MV-4-11 (cell line): ENCODE data around the gene SEZ6L2.
"Not testable (repeated sequence)": the region's sequence is repeated elsewhere in the genome, so short reads cannot be mapped to it uniquely, and the experiment has no call there.

ENCODE experiments used
- DNase-seq: peaks from one replicate; lab custom pipeline; 2025; lab: John Stamatoyannopoulos, UW

Gene SEZ6L2

DNA sequence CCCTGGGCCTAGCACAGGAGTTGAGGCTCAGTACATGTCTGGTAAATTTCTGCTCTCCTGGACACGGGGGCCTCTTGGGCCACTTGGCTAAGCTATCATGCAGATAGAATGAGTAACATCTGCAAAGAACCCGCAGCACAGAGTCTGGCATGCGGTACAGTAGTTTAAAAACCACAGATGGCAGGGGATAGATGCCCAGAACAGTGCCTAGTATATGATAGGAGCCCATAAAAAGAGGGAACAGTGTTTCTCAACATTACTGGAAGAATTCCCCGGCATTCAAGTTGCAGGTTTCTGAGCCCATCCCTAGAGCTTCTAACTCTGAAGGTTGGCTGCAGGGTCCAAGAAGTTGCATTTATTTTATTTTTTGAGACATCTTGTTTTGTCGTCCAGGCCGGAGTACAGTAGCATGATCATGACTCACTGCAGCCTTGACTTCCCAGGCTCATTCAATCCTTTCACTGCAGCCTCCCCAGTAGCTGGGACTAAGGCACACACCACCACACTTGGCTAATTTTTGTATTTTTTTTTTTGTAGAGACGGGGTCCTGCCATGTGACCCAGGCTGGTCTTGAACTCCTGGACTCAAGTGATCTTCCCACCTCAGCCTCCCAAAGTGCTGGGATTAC is 42.1 kb downstream of the SEZ6L2 start:
- no peak for DNase-seq

DNA sequence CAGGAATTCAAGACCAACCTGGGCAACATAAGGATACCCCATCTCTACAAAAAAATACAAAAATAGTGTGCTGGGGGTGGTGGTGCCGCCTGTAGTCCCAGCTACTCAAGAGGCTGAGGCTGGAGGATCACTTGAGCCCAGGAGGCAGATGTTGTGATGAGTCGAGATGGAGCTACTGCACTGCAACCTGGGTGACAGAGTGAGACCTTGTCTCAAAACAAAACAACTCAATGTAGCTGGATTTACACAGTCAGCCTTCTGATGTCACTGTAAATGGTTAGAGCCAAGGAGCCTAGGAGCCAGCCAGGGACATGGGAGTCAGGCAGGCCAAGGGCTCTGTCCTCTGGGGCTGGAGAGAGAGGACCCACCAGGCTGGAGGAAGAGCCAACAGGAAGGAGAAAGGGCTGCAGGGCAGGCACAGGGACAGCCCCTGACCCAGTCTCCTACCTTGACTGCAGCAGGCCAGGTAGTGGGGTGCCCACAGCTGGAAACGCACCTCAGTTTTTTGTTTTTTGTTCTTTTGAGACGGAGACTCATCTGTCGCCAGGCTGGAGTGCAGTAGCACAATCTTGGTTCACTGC is 44.7 kb downstream of the SEZ6L2 start:
- DNase-seq: no peak

DNA sequence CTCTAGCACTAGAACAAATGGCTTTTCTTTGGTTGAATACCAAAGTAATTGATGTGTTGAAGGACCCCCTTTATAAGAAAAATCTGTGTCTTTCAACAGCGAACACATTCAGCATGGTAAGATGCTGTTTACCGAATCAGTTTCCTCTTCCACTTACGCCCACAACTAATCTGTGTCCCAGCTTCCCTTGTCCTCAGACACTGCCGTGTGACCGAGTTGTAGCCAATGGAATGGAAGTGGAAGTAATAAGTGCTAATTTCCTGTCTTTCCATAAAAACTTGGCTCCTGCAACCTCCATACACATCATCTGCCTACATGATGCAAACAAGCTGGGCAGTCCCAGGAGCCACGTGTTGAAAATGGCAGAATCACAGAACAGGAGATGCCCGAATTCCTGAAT is 46.7 kb downstream of the SEZ6L2 start:
- DNase-seq: no peak

DNA sequence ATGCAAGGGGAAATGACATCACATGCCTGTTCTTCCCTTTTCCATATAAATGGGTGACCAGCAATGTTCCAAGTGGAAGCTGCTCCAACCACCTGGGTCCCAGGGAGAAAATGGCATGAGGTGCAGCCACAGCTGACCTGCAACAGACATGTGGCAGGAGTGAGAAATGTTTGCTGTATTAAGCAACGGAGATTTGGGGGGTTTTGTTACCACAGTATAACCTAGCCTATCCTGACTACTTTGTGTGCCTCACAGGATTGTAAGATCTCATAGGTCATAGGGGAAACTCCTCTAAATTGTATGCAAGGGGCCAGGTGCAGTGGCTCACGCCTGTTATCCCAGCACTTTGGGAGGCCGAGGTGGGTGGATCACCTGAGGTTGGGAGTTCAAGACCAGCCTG is 48.4 kb downstream of the SEZ6L2 start:
- no peak for DNase-seq

GRCh38 chr16:29849505-29849904 is 49.8 kb downstream of the SEZ6L2 start:
- no peak for DNase-seq

DNA sequence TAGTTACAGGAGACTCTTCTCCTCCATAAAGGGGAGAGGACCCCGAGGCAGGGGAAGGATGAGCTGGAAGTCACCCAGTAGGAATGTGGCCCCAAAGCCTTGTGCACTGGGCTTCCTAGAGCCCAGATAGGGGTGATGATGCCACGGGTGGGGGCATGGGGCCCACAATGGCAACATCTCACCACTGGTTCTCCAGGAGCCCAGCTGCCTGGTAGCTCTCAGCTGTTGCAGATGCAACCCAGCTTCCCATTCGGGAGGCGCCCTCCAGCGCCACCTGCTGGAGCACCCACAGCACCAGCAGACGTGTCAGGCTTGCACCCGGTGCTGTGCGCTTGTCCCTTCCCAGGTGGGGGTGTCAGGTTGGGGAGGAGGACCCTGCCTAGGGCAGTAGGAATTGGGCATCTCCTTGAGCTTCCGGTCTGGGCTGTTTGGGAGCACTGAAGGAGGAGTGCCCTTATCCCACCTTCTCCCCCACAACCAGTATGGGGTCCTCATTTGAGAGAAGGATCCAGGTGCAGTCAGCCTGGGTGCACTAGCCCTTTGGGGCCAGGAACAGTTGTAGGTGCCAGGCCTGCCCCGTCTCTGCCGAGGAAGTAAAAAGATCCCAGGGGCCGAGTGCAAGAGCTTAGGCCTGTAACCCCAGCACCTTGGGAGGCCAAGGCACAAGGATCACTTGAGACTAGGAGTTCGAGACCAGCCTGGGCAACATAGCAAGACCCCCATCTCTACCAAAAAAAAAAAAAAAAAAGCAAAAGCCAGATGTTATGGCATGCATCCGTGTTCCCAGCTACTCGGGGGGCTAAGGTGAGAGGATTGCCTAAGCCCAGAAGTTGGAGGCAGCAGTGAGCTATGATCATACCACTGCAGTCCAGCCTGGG is 50.7 kb downstream of the SEZ6L2 start:
- peak; percentile 57 for DNase-seq

GRCh38 chr16:29845656-29846055 is 53.7 kb downstream of the SEZ6L2 start:
- DNase-seq: no peak

- DNase-seq: no peak
Measured at GRCh38 chr16:29844575-29845331, 54.6 kb downstream of the SEZ6L2 start.

- DNase-seq: no peak
Measured at GRCh38 chr16:29843931-29844330, 55.4 kb downstream of the SEZ6L2 start.

GRCh38 chr16:29842732-29843346 is 56.5 kb downstream of the SEZ6L2 start:
- no peak for DNase-seq

- no peak for DNase-seq
Measured at GRCh38 chr16:29841631-29842030, 57.7 kb downstream of the SEZ6L2 start.

GRCh38 chr16:29840240-29840639 is 59.1 kb downstream of the SEZ6L2 start:
- no peak for DNase-seq

- no peak for DNase-seq
Measured at GRCh38 chr16:29839822-29840221, 59.5 kb downstream of the SEZ6L2 start.

DNA sequence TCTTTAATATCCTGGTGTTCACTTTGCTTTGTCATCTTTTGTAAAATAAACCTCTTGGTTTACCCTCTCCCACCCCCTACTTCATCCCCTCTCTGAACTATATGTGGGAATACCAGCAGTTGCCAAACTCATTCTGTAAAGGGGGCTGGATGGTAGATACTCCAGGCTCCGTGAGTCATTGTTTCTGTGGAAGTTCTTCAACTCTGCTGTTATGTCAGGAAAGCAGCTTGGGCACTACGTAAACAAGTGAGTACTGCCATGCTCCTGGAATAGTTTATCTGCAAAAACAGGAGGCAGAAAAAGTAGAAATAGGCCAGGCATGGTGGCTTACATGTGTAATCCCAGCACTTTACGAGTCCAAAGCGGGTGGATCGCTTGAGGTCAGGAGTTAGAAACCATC is 61.5 kb downstream of the SEZ6L2 start:
- no peak for DNase-seq

DNA sequence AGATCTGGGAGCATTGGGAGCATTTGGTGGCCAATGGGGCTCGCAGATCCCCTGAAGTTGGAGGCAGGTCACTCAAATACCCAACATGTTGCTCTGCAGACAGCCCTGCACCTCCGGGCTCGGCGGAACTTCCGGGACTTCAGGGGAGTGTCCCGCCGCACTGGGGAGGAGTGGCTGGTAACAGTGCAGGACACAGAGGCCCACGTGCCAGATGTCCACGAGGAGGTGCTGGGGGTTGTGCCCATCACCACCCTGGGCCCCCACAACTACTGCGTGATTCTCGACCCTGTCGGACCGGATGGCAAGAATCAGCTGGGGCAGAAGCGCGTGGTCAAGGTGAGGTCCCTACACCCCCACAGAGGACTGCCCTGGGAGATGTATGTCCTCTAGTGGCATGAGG is 62.7 kb downstream of the SEZ6L2 start:
- no peak for DNase-seq

DNA sequence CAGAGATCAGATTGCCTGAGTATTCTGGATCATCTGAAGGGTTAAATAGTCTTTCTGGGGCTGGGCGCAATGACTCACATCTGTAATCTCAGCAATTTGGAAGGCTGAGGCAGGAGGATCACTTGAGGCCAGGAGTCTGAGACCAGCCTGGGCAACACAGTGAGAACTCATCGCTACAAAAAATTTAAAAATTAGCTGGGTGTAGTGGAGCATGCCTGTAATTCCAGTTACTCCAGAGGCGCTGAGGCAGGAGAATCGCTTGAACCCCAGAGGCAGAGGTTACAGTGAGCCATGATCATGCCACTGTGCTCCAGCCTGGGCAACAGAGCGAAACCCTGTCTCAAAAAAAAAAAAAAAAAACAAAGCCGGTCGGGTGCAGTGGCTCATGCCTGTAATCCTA is 63.4 kb downstream of the SEZ6L2 start:
- no peak for DNase-seq

DNA sequence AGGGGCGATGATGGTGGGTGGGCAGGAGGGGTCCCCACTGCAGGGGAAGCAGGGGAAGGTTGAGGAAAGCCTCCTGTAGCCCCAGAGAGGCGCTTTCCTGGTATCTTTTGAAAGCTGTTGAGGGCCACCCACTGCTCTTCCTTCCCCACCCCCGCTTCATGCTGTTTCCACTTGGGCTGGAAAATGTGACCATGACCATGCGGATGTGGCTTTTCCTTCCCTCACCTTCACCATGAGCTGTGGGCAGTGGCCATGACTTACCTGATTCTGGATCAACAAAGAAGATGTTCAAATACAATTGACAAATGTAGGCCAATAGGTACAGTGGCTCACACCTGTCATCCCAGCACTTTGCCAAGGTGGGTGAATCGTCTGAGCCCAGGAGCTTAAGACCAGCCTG is 65.3 kb downstream of the SEZ6L2 start:
- no peak for DNase-seq

DNA sequence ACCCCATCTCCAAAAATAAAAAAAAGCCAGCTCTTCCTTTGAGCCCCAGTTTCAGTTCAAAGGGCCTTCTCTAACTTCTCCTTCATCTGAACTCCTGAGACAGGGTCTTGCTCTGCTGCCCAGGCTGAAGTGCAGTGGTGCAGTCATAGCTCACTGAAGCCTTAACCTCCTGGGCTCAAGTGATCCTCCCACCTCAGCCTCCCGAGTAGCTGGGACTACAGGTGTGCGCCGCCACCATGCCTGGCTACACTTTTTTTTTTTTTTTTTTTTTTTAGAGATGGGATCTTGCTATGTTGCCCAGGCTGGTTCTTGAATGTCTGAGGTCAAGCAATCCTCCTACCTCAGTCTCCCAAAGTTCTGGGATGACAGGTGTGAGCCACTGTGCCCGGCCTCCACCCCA is 66.1 kb downstream of the SEZ6L2 start:
- DNase-seq: not testable (repeated sequence)

- DNase-seq: no peak
Measured at GRCh38 chr16:29831490-29831889, 67.9 kb downstream of the SEZ6L2 start.

GRCh38 chr16:29830774-29831173 is 68.6 kb downstream of the SEZ6L2 start:
- no peak for DNase-seq

GRCh38 chr16:29826342-29826695 is 73.0 kb downstream of the SEZ6L2 start:
- DNase-seq: no peak
